Hepatocyte (in vitro differentiated cells): ENCODE measurements around the gene GPRC5B. TPM values are rescaled to one million over a fixed set of nuclear protein-coding genes. Genes with fewer than 3 reads are reported as not detected.

Source experiments
- DNase-seq: peaks from one replicate; pipeline ENCODE4 v3.0.0-alpha.2; 2016; ENCODE audit warnings: low spot score
- H2AFZ ChIP-seq: fragments of 200-600 bp; sonication (generic); 2 replicates; pipeline ENCODE4 v1.6.0; 2016; ENCODE audit warnings: antibody characterized with exemption, mild to moderate bottlenecking
- H3K27ac ChIP-seq: fragments of 200-600 bp; sonication (generic); 2 replicates; pipeline ENCODE4 v1.5.1; 2016; ENCODE audit warnings: mild to moderate bottlenecking
- H3K27me3 ChIP-seq: fragments of 200-600 bp; sonication (generic); 2 replicates; pipeline ENCODE4 v1.6.1; 2016
- H3K36me3 ChIP-seq: fragments of 200-600 bp; sonication (generic); replicated peaks from 2 replicates; pipeline ENCODE4 v1.5.1; 2016; ENCODE audit warnings: low read depth; ENCODE audit not compliant: insufficient read depth
- H3K4me1 ChIP-seq: fragments of 200-600 bp; sonication (generic); 2 replicates; pipeline ENCODE4 v1.5.1; 2016; ENCODE audit warnings: mild to moderate bottlenecking, moderate library complexity; ENCODE audit not compliant: insufficient read depth
- H3K4me2 ChIP-seq: fragments of 200-600 bp; sonication (generic); 2 replicates; pipeline ENCODE4 v1.6.0; 2016
- H3K4me3 ChIP-seq: fragments of 200-600 bp; sonication (generic); 2 replicates; pipeline ENCODE4 v1.5.1; 2016; ENCODE audit warnings: mild to moderate bottlenecking
- H3K79me2 ChIP-seq: fragments of 200-600 bp; sonication (generic); 2 replicates; pipeline ENCODE4 v1.6.0; 2017; ENCODE audit warnings: mild to moderate bottlenecking
- H3K9me2 ChIP-seq: fragments of 200-600 bp; sonication (generic); replicated peaks from 2 replicates; pipeline ENCODE4 v1.6.0; 2017; ENCODE audit warnings: mild to moderate bottlenecking; ENCODE audit not compliant: insufficient read depth
- H3K9me3 ChIP-seq: fragments of 200-600 bp; sonication (generic); 2 replicates; pipeline ENCODE4 v1.5.1; 2016; ENCODE audit warnings: low read depth, mild to moderate bottlenecking
- H4K20me1 ChIP-seq: fragments of 200-600 bp; sonication (generic); 2 replicates; pipeline ENCODE4 v1.6.0; 2016; ENCODE audit warnings: mild to moderate bottlenecking; ENCODE audit not compliant: insufficient read depth, poor library complexity, severe bottlenecking
- CTCF ChIP-seq: fragments of 200-600 bp; sonication (generic); IDR thresholded peaks from 2 replicates; pipeline ENCODE4 v1.5.1; 2016; ENCODE audit warnings: antibody characterized with exemption, mild to moderate bottlenecking; ENCODE audit not compliant: poor library complexity
- EZH2 ChIP-seq: fragments of 200-600 bp; sonication (generic); IDR thresholded peaks from 2 replicates; pipeline ENCODE4 v1.6.1; 2016; ENCODE audit warnings: antibody characterized with exemption, mild to moderate bottlenecking, borderline replicate concordance
- EZH2phosphoT487 ChIP-seq: fragments of 200-600 bp; sonication (generic); IDR thresholded peaks from one replicate; pipeline ENCODE4 v1.6.1; 2018; ENCODE audit warnings: antibody characterized with exemption, mild to moderate bottlenecking, low read depth, moderate library complexity; ENCODE audit not compliant: unreplicated experiment, severe bottlenecking
- WGBS: methylation state at CpG from one replicate; pipeline ENCODE4 v1.1.6; 2016; ENCODE audit warnings: low lambda C conversion rate; ENCODE audit errors: missing lambda C conversion rate; 5-methylcytosine and 5-hydroxymethylcytosine counted together
- polyA plus RNA-seq: library from polyadenylated mRNA; unstranded; fragments of >200 nt; fragmentation: Nextera tagmentation; extraction: Ambion mirVana; gene quantifications from 2 replicates; pipeline ENCODE4 v1.2.1, GENCODE V29; 2016
- total RNA-seq: library from RNA; depleted of rRNA; stranded (reverse); fragments of >200 nt; gene quantifications from 2 replicates; pipeline ENCODE4 v1.2.3, GENCODE V29; 2014

GPRC5B gene
- total and polyA plus RNA-seq, 2 experiments from 2014 or later = 36.2 to 73.1 TPM

GRCh38 chr16:19872935-19873334, 11.7 kb downstream of the GPRC5B start:
- 88% methylated on average over 12 of the region's 12 CpGs for WGBS
- H3K9me2 ChIP-seq = no peaks in the 10 kb centered on the region

GRCh38 chr16:19872179-19872863, 12.3 kb downstream of the GPRC5B start:
- no peaks in the 10 kb centered on the region for H3K27me3 ChIP-seq
- TF ChIP-seq EZH2phosphoT487 (no peak), CTCF (no peak), EZH2 (no peak)
- H3K4me3 ChIP-seq = no peak overlapping the region
- H3K79me2 ChIP-seq = peaks cover 23% of the 10 kb centered on the region
- no peak for DNase-seq
- 97% methylated on average over 33 of the region's 33 CpGs for WGBS
- no peaks in the 10 kb centered on the region for H3K4me1 ChIP-seq
- no peak overlapping the region for H3K4me2 ChIP-seq
- H4K20me1 ChIP-seq = peaks cover 13% of the 10 kb centered on the region
- H3K27ac ChIP-seq = no peak overlapping the region
- H2AFZ ChIP-seq = no peak overlapping the region
- H3K9me3 ChIP-seq = no peaks in the 10 kb centered on the region
- H3K36me3 ChIP-seq = no peaks in the 10 kb centered on the region
- no peaks in the 10 kb centered on the region for H3K9me2 ChIP-seq

More at GRCh38 chr16:19872935-19873334, 11.7 kb downstream of the GPRC5B start:
- Histone ChIP-seq H4K20me1 (peaks cover 13% of the 10 kb centered on the region), H3K4me3 (no peak overlapping the region), H3K27ac (no peak overlapping the region), H2AFZ (no peak overlapping the region), H3K4me2 (no peak overlapping the region), H3K27me3 (no peaks in the 10 kb centered on the region), H3K79me2 (peaks cover 28% of the 10 kb centered on the region), H3K4me1 (no peaks in the 10 kb centered on the region), H3K36me3 (no peaks in the 10 kb centered on the region), H3K9me3 (no peaks in the 10 kb centered on the region)
- no peak for DNase-seq
- no peak for TF ChIP-seq EZH2
- no peak for TF ChIP-seq CTCF
- TF ChIP-seq EZH2phosphoT487 = no peak

GRCh38 chr16:19871721-19872120, 12.9 kb downstream of the GPRC5B start:
- Histone ChIP-seq H2AFZ (no peak overlapping the region), H3K4me2 (no peak overlapping the region), H3K79me2 (peaks cover 17% of the 10 kb centered on the region), H3K4me1 (no peaks in the 10 kb centered on the region), H3K9me2 (no peaks in the 10 kb centered on the region), H3K9me3 (no peaks in the 10 kb centered on the region), H3K27ac (no peak overlapping the region), H4K20me1 (peaks cover 13% of the 10 kb centered on the region), H3K4me3 (no peak overlapping the region), H3K27me3 (no peaks in the 10 kb centered on the region), H3K36me3 (no peaks in the 10 kb centered on the region)
- whole genome bisulfite sequencing = 92% methylated on average over 20 of the region's 20 CpGs
- DNase-seq = no peak
- no peak for TF ChIP-seq EZH2phosphoT487
- no peak for TF ChIP-seq CTCF
- no peak for TF ChIP-seq EZH2

GRCh38 chr16:19868421-19868820, 16.2 kb downstream of the GPRC5B start:
- no peaks in the 10 kb centered on the region for H3K9me2 ChIP-seq
- TF ChIP-seq EZH2phosphoT487 = no peak
- TF ChIP-seq EZH2 = no peak
- no peak for TF ChIP-seq CTCF
- no peaks in the 10 kb centered on the region for H3K9me3 ChIP-seq
- H2AFZ ChIP-seq = no peak overlapping the region
- 90% methylated on average over 9 of the region's 9 CpGs for WGBS
- H3K4me2 ChIP-seq = no peak overlapping the region
- no peak for DNase-seq
- no peak overlapping the region for H3K4me3 ChIP-seq
- H3K27ac ChIP-seq = no peak overlapping the region
- H3K4me1 ChIP-seq = no peaks in the 10 kb centered on the region
- no peaks in the 10 kb centered on the region for H3K36me3 ChIP-seq
- H3K27me3 ChIP-seq = no peaks in the 10 kb centered on the region
- peaks cover 3% of the 10 kb centered on the region for H4K20me1 ChIP-seq
- no peaks in the 10 kb centered on the region for H3K79me2 ChIP-seq
